NCI-H460 (cell line): ENCODE results near the gene PCIF1. TPM values are rescaled to one million over a fixed set of nuclear protein-coding genes. Genes with fewer than 3 reads are reported as not detected.
"Not testable (repeated sequence)": the region's sequence is repeated elsewhere in the genome, so short reads cannot be mapped to it uniquely, and the experiment has no call there.

Experiments used
- DNase-seq: peaks from one replicate; pipeline ENCODE4 v3.0.0-alpha.2; 2016; ENCODE audit warnings: low read depth; ENCODE audit errors: extremely low read depth
- total RNA-seq: library from RNA; depleted of rRNA; stranded (reverse); fragments of >200 nt; shearing (Covaris generic); gene quantifications from 2 replicates; pipeline ENCODE4 v1.2.3, GENCODE V29; 2014; rRNA removed

Gene PCIF1
- total RNA-seq, 1 experiment from 2014 or later: 13.2 TPM

- no peak for DNase-seq
Observed at GRCh38 chr20:45981261-45981660, 46.8 kb downstream of the PCIF1 start.

- DNase-seq: no peak
Observed at GRCh38 chr20:45983279-45983743, 48.8 kb downstream of the PCIF1 start.

- no peak for DNase-seq
Observed at GRCh38 chr20:45985573-45985972, 51.1 kb downstream of the PCIF1 start.

GRCh38 chr20:45987108-45987780, 52.8 kb downstream of the PCIF1 start:
- peak; percentile 54 for DNase-seq

- DNase-seq: not testable (repeated sequence)
Observed at GRCh38 chr20:45988830-45989229, 54.3 kb downstream of the PCIF1 start.

GRCh38 chr20:45991616-45992015, 57.1 kb downstream of the PCIF1 start:
- DNase-seq: no peak

- DNase-seq: no peak
Observed at GRCh38 chr20:45993197-45993951, 58.9 kb downstream of the PCIF1 start.

GRCh38 chr20:45994761-45995493, 60.4 kb downstream of the PCIF1 start:
- no peak for DNase-seq

- not testable (repeated sequence) for DNase-seq
Observed at GRCh38 chr20:45995495-45996097, 61.1 kb downstream of the PCIF1 start.

- no peak for DNase-seq
Observed at GRCh38 chr20:45997187-45997586, 62.7 kb downstream of the PCIF1 start.

Other genes with a start within 250 kb of the PCIF1 start
- gene WFDC13, start 232.6 kb upstream of the PCIF1 start, total RNA-seq: not detected in 2 replicates
- not detected in 2 replicates for gene WFDC10B, start 229.7 kb upstream of the PCIF1 start, total RNA-seq
- not detected in 2 replicates for gene SPINT4, start 212.3 kb upstream of the PCIF1 start, total RNA-seq
- gene WFDC3, start 142.8 kb upstream of the PCIF1 start, total RNA-seq: 0.40 and 0.58 TPM in 2 replicates
- gene DNTTIP1, start 142.7 kb upstream of the PCIF1 start, total RNA-seq: 29.3 and 35.0 TPM in 2 replicates
- gene UBE2C, start 122.0 kb upstream of the PCIF1 start, total RNA-seq: 179 and 182 TPM in 2 replicates
- 0.15 TPM in 1 of 2 replicates, not detected in the other for gene TNNC2, start 107.4 kb upstream of the PCIF1 start, total RNA-seq
- gene SNX21, start 100.9 kb upstream of the PCIF1 start, total RNA-seq: 13.1 and 13.3 TPM in 2 replicates
- 21.1 and 21.6 TPM in 2 replicates for gene ACOT8, start 77.3 kb upstream of the PCIF1 start, total RNA-seq
- gene ZSWIM3, start 77.1 kb upstream of the PCIF1 start, total RNA-seq: 1.6 TPM in 2 replicates
- 11.2 and 11.4 TPM in 2 replicates for gene ZSWIM1, start 53.5 kb upstream of the PCIF1 start, total RNA-seq
- gene SPATA25, start 47.1 kb upstream of the PCIF1 start, total RNA-seq: 0.75 TPM in 1 of 2 replicates, not detected in the other
- 1.4 and 1.5 TPM in 2 replicates for gene NEURL2, start 43.5 kb upstream of the PCIF1 start, total RNA-seq
- gene CTSA, start 43.3 kb upstream of the PCIF1 start, total RNA-seq: 80.3 and 81.6 TPM in 2 replicates
- gene PLTP, start 22.5 kb upstream of the PCIF1 start, total RNA-seq: 116 and 122 TPM in 2 replicates
- gene ZNF335, start 37.5 kb downstream of the PCIF1 start, total RNA-seq: 13.8 and 16.3 TPM in 2 replicates
- not detected in 2 replicates for gene MMP9, start 74.2 kb downstream of the PCIF1 start, total RNA-seq
- gene SLC12A5, start 94.5 kb downstream of the PCIF1 start, total RNA-seq: not detected in 2 replicates
- 15.8 and 19.1 TPM in 2 replicates for gene NCOA5, start 155.3 kb downstream of the PCIF1 start, total RNA-seq
- 4.2 and 4.7 TPM in 2 replicates for gene CD40, start 183.6 kb downstream of the PCIF1 start, total RNA-seq